HG03354 (cell line): Measurements from ENCODE around the gene GRM5.
A peak's percentile ranks its signal among the peaks of the same experiment; 100 is the strongest.

ENCODE experiments used
- ATAC-seq: cut with Tn5 transposase; IDR thresholded peaks from one replicate; pipeline ENCODE4 v1.9.1; 2021; ENCODE audit warnings: mild to moderate bottlenecking; ENCODE audit not compliant: unreplicated experiment, poor library complexity, severe bottlenecking

The GRM5 gene

DNA sequence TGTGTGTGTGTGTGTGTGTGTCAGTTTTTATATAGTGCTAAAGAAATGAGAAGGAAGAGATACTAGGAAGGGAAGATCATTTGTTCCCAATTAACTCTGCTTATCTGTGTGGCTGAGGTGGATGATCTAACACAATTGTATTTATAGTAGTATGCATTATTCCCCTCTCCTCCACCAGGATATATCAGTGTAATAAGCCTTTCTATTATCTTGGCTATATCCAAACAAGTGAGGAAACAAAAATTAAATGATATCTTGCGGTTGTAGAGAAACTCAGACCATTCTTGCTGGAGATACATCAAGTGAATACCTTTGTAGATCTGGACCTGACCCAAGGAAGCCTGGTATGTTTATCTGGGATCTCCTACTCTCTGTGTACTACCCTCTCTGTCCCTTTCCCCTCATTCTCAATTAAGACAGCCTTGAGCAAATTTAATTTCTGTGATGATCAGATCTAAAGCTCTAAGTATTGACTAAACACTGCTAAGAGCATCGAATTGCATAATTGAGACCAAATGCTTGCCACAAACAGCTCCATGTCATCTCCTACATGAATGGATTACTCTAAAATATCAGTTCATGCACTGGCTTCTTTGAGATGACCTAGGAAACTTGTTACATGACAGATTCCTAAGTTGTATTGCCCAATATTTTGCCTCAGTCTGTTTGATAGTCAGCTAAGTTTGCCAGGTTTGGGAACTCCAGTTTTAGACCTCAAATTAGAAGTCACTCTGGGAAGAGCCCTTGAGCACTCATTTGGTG is 543.0 kb downstream of the GRM5 start:
- ATAC-seq, result no peak

DNA sequence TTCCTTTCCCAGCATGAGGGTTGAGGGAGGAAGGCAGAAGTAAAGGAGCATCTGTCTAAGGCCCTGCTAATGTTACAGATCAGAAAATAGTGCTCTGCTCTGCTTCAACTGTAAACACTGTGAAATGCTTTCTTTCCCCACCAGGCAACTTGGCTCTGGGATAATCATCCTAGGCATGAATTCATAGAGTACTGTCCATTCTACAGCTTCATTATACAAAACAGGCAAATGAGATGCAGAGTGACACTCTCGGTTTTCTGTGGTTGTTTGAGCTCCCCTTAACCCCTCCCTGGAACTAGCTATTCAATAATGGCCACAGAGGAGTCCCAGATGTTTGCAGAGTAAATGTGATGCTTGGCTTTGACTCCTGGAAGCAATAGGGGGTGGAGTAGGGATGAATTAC is 544.0 kb downstream of the GRM5 start:
- ATAC-seq, result no peak

DNA sequence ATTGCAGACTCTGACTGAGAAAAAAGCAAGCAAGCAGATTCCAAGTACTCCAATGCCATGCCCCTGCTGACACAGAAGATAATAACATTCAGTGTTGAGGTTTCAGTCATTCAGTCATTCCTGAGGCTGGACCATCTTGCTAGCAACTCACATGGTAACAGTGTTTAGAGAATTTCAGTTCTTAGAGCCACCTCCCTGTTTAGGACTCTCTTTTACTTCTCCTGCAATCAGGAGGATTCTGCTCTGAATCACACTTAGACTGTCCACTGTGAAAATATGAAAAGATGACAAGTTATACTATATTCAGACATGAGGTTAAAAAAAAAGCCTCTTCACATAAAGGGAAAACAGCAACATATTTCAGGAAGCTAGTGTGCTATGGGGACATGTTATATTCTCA is 544.4 kb downstream of the GRM5 start:
- no peak for ATAC-seq

- ATAC-seq, result no peak
Measured at GRCh38 chr11:88520391-88520790, 545.4 kb downstream of the GRM5 start.

- no peak for ATAC-seq
Measured at GRCh38 chr11:88515002-88515401, 550.8 kb downstream of the GRM5 start.

DNA sequence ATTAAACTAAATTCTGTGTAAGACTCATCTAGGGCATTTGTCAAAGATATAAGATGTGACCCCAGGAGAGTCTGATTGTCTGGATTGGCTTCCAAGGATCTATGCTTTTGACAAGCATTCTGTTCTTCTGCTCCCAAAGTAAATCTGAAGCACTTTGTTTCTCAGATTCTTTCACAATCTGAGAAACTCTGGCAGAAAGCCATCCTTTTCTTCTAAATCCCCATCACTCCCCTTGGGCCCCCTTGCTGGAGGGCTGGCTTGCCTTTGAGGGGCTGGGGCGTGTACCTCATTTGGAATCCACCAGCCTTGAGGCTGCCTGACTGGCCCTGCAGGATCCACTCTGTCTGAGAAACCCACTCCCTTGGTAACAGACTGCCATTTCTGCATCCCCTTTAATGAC is 554.8 kb downstream of the GRM5 start:
- ATAC-seq, result no peak

- ATAC-seq, result peak; percentile 70
Measured at GRCh38 chr11:88508759-88509581, 556.8 kb downstream of the GRM5 start.

- ATAC-seq, result peak; percentile 13
Measured at GRCh38 chr11:88508418-88508758, 557.4 kb downstream of the GRM5 start.

GRCh38 chr11:88507771-88508417 is 557.9 kb downstream of the GRM5 start:
- ATAC-seq, result no peak

GRCh38 chr11:88501541-88501940 is 564.2 kb downstream of the GRM5 start:
- ATAC-seq, result no peak

DNA sequence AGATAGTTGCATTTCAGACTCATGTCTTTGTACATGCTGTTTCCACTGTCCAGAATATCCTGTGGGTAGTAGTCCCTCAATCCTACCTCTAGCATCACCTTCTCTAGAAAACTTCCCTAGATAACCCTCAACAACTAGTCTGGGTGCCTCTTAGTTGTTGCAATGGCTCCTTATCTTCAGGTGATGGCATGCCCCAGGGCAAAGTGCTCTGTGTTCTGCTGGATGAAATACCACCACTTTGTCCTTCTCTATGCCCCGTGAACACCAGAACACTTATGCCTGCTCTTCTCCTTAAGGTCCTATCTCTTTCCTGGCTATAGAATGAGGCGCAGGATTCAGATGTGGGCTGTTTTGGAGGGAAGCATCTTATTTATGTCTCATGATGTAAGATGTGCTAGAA is 569.9 kb downstream of the GRM5 start:
- no peak for ATAC-seq

GRCh38 chr11:88494848-88495247 is 570.9 kb downstream of the GRM5 start:
- no peak for ATAC-seq

DNA sequence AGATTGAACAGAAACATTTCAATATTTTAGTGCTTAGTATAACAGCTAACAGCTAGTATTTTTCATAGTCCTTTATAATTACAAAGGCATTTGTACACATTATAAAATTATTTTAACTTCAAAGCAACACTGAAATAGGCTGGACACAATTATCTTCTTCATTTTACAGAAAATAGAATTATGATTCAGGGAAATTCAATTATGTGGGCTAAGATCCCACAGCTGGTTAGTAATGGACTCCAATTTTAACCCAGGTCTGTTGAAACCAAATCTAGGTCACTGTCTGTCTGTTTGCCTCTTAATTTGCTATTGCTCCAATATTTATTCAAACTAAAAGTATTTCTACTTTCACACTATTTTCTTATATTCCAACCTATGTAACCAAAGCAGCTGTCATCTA is 574.1 kb downstream of the GRM5 start:
- no peak for ATAC-seq

DNA sequence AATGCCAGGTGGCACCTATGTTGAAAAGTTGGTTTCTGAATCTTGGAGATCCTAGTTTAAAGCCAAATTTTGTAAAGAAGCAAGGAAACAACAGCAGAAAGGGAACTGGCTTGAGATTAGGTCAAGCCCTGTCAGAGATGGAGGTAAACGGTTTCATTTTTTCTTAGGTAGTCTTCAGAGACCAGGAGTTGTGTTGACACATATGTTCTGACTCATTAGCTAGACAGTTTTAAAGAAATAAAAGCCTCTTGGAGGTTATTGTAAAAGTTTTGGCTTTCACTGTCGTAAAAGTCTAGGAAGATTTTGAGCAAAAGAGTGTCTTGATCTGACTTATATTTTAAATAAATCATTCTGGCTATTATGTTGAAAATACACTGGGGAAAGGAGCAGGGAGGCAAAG is 576.8 kb downstream of the GRM5 start:
- ATAC-seq, result no peak

DNA sequence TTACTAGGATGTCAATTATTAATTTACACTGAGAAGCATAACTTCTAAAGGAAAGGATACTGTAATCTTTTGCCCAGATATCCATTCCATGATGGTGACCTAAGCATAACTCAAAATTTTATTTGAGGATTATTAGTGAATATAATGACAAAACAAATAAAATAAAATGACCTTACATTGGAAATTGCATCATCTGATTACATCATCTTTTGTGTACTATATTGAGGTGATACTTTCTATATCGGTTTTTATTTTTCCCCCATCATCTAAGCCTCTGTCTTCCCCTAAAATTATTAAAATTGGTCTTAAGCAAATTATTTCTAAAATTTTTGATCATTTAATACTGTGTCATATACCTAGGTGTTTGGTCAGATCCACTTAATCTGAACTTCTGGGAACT is 578.1 kb downstream of the GRM5 start:
- no peak for ATAC-seq

DNA sequence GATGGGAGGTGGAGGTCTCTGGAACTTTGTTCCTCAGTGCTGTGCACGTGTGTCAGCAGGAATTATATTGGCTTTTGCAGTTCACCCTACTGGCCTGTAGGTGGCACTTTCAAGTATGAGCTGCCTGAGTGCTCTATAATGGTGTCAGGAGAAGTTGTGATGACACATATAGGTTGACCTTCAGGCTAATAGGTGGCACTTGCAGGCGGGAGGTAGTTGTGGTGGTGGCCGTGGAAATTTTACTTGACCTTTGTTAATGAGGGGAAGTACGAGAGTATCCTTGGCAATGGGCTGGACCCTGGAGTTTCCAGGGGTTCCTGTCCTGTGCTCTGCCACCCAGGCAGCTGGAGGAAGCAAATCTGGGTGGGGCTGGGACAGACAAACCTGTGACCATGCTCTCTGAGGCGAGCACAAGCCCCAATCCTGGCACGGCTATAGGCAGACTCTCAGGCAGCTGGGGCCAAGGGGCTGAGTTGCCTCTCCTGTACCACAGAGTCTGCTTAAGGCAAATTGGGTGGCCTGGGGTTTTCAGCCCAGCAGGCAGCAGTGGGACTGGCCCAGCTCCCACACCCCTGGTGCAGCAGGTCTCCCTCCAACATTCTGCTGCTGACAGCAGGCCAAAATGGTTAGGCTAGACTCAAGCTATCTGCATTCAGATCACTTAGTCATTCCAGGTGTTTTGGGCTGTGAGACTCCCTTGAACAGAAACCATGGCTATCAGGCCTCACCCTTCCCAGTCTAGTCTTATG is 580.7 kb downstream of the GRM5 start:
- ATAC-seq, result peak; percentile 89

GRCh38 chr11:88482871-88483301 is 582.9 kb downstream of the GRM5 start:
- no peak for ATAC-seq

- ATAC-seq, result no peak
Measured at GRCh38 chr11:88480223-88480622, 585.6 kb downstream of the GRM5 start.

GRCh38 chr11:88478136-88478815 is 587.5 kb downstream of the GRM5 start:
- no peak for ATAC-seq
